Activated gamma-delta T cell (primary cell): ENCODE data around the gene INSYN2A.

Experiments used
- DNase-seq: peaks from one replicate; lab custom pipeline; 2025; lab: John Stamatoyannopoulos, UW

Gene INSYN2A

GRCh38 chr10:127154831-127155620 lies 41.4 kb downstream of the INSYN2A start:
- no peak for DNase-seq

GRCh38 chr10:127153181-127153580 lies 43.2 kb downstream of the INSYN2A start:
- no peak for DNase-seq

- no peak for DNase-seq
Observed at GRCh38 chr10:127151981-127152699, 44.3 kb downstream of the INSYN2A start.

GRCh38 chr10:127151541-127151940 lies 44.9 kb downstream of the INSYN2A start:
- no peak for DNase-seq

GRCh38 chr10:127150136-127150535 lies 46.3 kb downstream of the INSYN2A start:
- no peak for DNase-seq

- no peak for DNase-seq
Observed at GRCh38 chr10:127149501-127150081, 46.8 kb downstream of the INSYN2A start.

GRCh38 chr10:127148933-127149220 lies 47.5 kb downstream of the INSYN2A start:
- DNase-seq, result no peak

GRCh38 chr10:127148066-127148932 lies 48.1 kb downstream of the INSYN2A start:
- DNase-seq, result no peak

- no peak for DNase-seq
Observed at GRCh38 chr10:127146661-127147060, 49.7 kb downstream of the INSYN2A start.
